ENCODE data around the gene HAPSTR1. TPM values are rescaled to one million over a fixed set of nuclear protein-coding genes. Genes with fewer than 3 reads are reported as not detected.

HAPSTR1 gene
- total RNA-seq, 4 donors from 2014 or later = 44.8 to 71.7 (median 57.6) TPM

DNA sequence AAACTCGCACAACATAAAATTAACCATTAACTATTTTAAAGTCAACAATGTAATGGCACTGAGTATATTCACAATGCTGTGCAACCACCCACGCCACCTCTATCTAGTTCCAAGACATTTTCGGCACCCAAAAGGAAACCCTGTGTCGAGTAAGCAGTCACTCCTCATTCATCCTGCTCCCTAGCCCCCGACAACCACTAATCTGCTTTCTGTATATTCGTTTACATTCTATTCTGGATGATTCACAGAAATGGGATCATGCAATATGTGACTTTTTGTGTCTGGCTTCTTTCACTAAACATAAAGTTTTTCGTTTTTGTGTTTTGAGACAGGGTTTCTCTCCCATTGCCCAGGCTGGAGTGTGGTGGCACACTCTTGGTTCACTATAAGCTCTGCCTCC lies 42.2 kb upstream of the HAPSTR1 start:
- ATAC-seq (ENCODE audit: low FRiP score) (no peak), DNase-seq (ENCODE audit: low spot score) (no peak)
- TF ChIP-seq, protein P1, sequence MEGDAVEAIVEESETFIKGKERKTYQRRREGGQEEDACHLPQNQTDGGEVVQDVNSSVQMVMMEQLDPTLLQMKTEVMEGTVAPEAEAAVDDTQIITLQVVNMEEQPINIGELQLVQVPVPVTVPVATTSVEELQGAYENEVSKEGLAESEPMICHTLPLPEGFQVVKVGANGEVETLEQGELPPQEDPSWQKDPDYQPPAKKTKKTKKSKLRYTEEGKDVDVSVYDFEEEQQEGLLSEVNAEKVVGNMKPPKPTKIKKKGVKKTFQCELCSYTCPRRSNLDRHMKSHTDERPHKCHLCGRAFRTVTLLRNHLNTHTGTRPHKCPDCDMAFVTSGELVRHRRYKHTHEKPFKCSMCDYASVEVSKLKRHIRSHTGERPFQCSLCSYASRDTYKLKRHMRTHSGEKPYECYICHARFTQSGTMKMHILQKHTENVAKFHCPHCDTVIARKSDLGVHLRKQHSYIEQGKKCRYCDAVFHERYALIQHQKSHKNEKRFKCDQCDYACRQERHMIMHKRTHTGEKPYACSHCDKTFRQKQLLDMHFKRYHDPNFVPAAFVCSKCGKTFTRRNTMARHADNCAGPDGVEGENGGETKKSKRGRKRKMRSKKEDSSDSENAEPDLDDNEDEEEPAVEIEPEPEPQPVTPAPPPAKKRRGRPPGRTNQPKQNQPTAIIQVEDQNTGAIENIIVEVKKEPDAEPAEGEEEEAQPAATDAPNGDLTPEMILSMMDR (IDR thresholded peaks at IDR 0.05) = no peak

- TF ChIP-seq, protein P1 (IDR thresholded peaks at IDR 0.05) = no peak
- ATAC-seq (ENCODE audit: low FRiP score) = no peak
- no peak for DNase-seq (ENCODE audit: low spot score)
Observed at GRCh38 chr16:9050102-9050830, 41.2 kb upstream of the HAPSTR1 start.

DNA sequence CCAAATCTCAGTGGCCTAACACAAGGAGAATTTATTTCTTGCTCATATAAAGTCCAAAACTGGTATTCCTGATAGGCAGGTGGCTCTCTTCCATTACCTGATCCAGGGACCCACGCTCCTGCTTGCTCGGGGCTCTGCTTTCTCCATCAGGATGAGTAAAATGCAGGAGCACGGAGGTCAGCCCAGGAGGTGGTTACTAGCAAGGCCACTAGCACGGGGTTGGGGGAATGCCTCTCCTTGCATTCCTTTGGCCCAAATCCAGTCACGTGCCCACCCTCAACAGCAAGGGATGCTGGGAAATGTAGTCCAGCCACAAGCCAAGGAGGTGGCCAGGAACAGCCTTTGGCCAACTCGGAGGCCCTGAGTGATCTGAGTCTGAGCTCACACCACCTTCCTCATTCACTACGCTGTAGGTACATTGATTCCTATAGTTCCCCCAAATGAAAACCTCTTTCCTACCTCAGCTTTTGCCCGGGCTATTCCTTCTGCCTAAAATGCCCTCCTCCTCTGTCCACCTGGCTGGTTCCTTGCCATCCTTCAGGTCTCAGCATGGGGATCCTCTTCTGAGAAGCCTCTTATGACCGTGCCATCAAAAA lies 38.3 kb upstream of the HAPSTR1 start:
- ATAC-seq (ENCODE audit: low FRiP score) (no peak), DNase-seq (ENCODE audit: low spot score) (no peak)
- TF ChIP-seq, protein P1 (IDR thresholded peaks at IDR 0.05) = no peak

- DNase-seq (ENCODE audit: low spot score) (no peak), ATAC-seq (ENCODE audit: low FRiP score) (no peak)
- TF ChIP-seq, protein P1 (IDR thresholded peaks at IDR 0.05) = no peak
Observed at GRCh38 chr16:9054460-9054859, 37.0 kb upstream of the HAPSTR1 start.

GRCh38 chr16:9055115-9055514 lies 36.3 kb upstream of the HAPSTR1 start:
- TF ChIP-seq, protein P1 (IDR thresholded peaks at IDR 0.05) = no peak
- DNase-seq (ENCODE audit: low spot score) (no peak), ATAC-seq (ENCODE audit: low FRiP score) (no peak)

GRCh38 chr16:9055661-9056060 lies 35.8 kb upstream of the HAPSTR1 start:
- ATAC-seq (ENCODE audit: low FRiP score) (no peak), DNase-seq (ENCODE audit: low spot score) (no peak)
- TF ChIP-seq, protein P1 (IDR thresholded peaks at IDR 0.05) = no peak

- no peak for DNase-seq (ENCODE audit: low spot score)
- no peak for ATAC-seq (ENCODE audit: low FRiP score)
- TF ChIP-seq, protein P1 (IDR thresholded peaks at IDR 0.05) = no peak
Observed at GRCh38 chr16:9056061-9056460, 35.4 kb upstream of the HAPSTR1 start.
